Astrocyte of the spinal cord (primary cell): Measurements from ENCODE around the gene PRDM16.

Experiments
- DNase-seq: peaks from one replicate; pipeline ENCODE4 v3.0.0; 2011; ENCODE audit warnings: low read depth, low spot score
- H3K4me3 ChIP-seq: 2 replicates; pipeline ENCODE4 v1.5.1; 2011; ENCODE audit warnings: low read depth, mild to moderate bottlenecking, low read length, moderate library complexity
- CTCF ChIP-seq: IDR thresholded peaks from 2 replicates; pipeline ENCODE4 v1.5.1; 2012; ENCODE audit warnings: low read depth, mild to moderate bottlenecking, low read length, inconsistent platforms
- in situ Hi-C: cut with HindIII; loops from 2 replicates; pipeline ENCODE4 v1.10.0; 2017; ENCODE audit warnings: low sequenced_read_pairs

The PRDM16 gene

GRCh38 chr1:3071565-3072390, 2.8 kb downstream of the PRDM16 start:
- no peak for TF ChIP-seq CTCF
- DNase-seq: peak; percentile 32
- peak overlapping the region; percentile 35 for H3K4me3 ChIP-seq
- in situ Hi-C loops: loop anchor here (25.0 kb wide), 1 partner anchor 341 kb away; no protein-coding TSS in a partner anchor

DNA sequence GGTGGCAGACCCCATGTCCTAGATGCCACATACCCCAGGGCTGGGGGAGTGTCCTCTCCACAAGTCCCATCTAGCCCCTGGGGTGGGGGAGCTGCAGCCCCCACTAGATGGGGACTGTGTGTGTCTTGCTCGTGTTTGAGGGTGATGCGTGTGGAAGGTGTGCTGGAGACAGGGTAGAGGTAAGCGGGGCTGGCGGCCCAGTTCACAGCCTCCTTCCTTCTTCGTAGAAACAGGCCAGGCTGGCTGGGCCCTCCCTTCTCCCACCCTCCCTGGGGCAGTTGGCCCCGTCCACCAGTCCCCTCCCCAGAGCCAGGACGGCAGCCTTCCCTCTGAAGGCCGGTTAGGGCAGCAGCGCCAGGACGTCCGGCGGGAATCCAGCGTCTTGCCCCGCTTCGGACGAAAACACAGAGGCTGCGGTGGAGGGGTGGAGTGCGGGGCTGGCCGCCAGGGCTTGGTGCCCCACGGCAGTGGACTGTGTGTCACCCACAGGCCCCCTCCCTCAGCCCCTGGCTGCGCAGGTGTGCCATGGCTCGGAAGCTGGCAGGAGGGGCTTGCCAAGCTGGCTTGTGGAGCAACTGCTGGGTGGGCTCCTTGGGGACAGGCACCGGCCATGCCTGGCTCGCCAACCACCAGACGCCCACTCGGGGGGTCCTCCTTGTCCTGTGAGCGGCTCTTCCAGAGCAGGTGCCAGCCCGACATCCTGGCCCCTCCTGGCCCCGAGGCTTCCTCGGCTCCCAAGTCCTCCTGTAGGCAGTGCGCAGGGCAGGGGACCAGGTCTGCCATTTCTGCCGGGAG, 3.6 kb downstream of the PRDM16 start:
- in situ Hi-C loops: loop anchor here (25.0 kb wide), 1 partner anchor 340 kb away; no protein-coding TSS in a partner anchor
- peak; percentile 22 for DNase-seq
- H3K4me3 ChIP-seq: peak overlapping the region; percentile 13
- TF ChIP-seq CTCF: no peak

GRCh38 chr1:3073186-3073488, 4.1 kb downstream of the PRDM16 start:
- in situ Hi-C loops: loop anchor here (25.0 kb wide), 1 partner anchor 339 kb away; no protein-coding TSS in a partner anchor
- H3K4me3 ChIP-seq: peak overlapping the region; percentile 13

DNA sequence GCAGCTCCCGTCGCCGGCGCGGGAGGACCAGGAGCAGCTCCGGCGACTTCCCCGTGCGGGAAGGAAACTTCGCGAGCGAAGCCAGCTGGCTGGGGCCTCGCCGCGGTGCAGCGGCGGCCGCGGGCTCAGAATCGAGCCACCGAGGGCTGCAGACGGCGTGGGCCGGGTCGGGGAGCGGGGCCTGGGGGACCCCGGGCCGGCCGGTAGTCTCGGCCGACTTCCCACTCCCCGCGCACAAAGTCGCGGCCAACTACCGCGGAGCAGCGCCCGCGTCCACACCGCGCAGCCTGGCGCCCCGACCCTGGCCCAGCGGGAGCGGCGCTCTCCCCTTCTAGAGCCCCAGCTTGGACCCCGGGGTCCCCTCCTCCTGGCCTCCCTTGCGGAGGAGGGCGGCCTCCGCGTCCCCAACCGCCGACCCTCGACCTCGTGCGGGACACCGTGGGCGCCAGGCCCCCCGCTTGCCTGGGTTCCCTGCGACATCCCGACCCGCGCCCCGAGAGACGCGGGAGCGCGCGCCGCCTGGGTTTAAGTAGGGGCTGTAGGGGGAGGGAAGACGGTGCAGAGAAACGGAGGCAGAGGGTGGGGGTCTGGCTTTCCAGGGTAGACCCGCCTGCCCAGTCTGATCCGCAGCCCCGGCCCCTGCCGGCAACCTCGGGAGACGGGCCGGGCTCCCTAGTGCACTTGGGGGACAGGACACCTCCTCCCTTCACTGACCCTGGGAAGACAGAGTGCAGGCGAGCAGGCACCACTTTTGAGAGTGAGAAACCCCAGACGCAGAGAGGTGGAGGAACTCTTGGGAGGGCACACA, 4.7 kb downstream of the PRDM16 start:
- no peak overlapping the region for H3K4me3 ChIP-seq
- in situ Hi-C loops: loop anchor here (25.0 kb wide), 1 partner anchor 339 kb away; no protein-coding TSS in a partner anchor
- TF ChIP-seq CTCF: no peak
- no peak for DNase-seq

More at GRCh38 chr1:3073186-3073488, 4.1 kb downstream of the PRDM16 start:
- TF ChIP-seq CTCF: no peak
- peak; percentile 4 for DNase-seq

DNA sequence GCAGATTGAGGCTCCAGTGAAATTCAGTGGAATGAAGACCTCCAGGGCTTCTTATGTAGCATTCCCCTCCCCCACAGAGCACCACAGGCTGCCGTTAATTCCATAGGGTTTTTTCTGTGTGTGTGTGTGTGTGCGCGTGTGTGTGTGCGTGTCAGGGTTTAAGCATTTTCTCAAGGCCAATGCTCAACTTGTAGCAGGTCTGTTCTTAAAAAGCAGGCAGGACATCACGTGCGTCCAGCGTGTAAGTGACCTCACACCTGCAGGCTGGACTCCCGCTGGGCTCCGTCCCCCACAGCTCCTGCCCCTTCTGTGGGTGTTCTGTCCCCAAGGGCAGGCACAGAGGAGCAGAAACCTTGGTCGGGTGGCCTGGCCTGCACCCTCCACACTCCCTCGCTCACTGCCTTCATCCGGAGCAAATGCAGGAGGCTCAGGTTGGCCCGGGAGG, 5.3 kb downstream of the PRDM16 start:
- in situ Hi-C loops: loop anchor here (25.0 kb wide), 1 partner anchor 338 kb away; no protein-coding TSS in a partner anchor
- TF ChIP-seq CTCF: no peak
- no peak overlapping the region for H3K4me3 ChIP-seq

GRCh38 chr1:3074800-3075199, 5.8 kb downstream of the PRDM16 start:
- no peak for TF ChIP-seq CTCF
- in situ Hi-C loops: loop anchor here (25.0 kb wide), 1 partner anchor 338 kb away; no protein-coding TSS in a partner anchor
- H3K4me3 ChIP-seq: no peak overlapping the region
- DNase-seq: peak; percentile 19

More for the DNA sequence above, 5.3 kb downstream of the PRDM16 start:
- peak; percentile 18 for DNase-seq
